Fibroblast of lung (primary cell): ENCODE data around the gene CERKL. TPM values are rescaled to one million over a fixed set of nuclear protein-coding genes. Genes with fewer than 3 reads are reported as not detected.

Experiments
- DNase-seq, 2 donors: peaks; one replicate each; pipeline versions ENCODE4 v3.0.0 to v3.0.0-alpha.2; 2010; ENCODE audit warnings: low read depth in 2 of 2
- H2AFZ ChIP-seq: 2 replicates; pipeline ENCODE4 v1.5.1; 2012; ENCODE audit warnings: low read length, control low read depth, inconsistent platforms
- H3K27ac ChIP-seq: 2 replicates; pipeline ENCODE4 v1.5.1; 2011; ENCODE audit warnings: low read length, control low read depth; ENCODE audit not compliant: insufficient read depth
- H3K27me3 ChIP-seq: 2 replicates; pipeline ENCODE4 v1.5.1; 2011; ENCODE audit warnings: mild to moderate bottlenecking, low read length; ENCODE audit not compliant: control insufficient read depth, insufficient read depth
- H3K36me3 ChIP-seq: 2 replicates; pipeline ENCODE4 v1.5.1; 2011; ENCODE audit warnings: low read length; ENCODE audit not compliant: control insufficient read depth, insufficient read depth
- H3K4me1 ChIP-seq: 2 replicates; pipeline ENCODE4 v1.5.1; 2011; ENCODE audit warnings: low read length; ENCODE audit not compliant: control insufficient read depth, insufficient read depth; ENCODE audit errors: extremely low read depth
- H3K4me2 ChIP-seq: 2 replicates; pipeline ENCODE4 v1.5.1; 2011; ENCODE audit warnings: low read length, control low read depth; ENCODE audit not compliant: insufficient read depth; ENCODE audit errors: extremely low read depth
- H3K4me3 ChIP-seq, 4 experiments: fragments of 200-600 bp in 1 of 4; sonication (generic) in 1 of 4; replicated peaks in 1 of 4; 2 replicates each; pipeline ENCODE4 v1.5.1; 2011 to 2016; ENCODE audit warnings: low read length in 4 of 4, low read depth in 3 of 4, mild to moderate bottlenecking in 3 of 4, control low read depth in 2 of 4, inconsistent platforms in 1 of 4, mixed read lengths in 1 of 4; ENCODE audit not compliant: insufficient read depth in 1 of 4; ENCODE audit errors: control extremely low read depth in 1 of 4
- H3K79me2 ChIP-seq: 2 replicates; pipeline ENCODE4 v1.5.1; 2012; ENCODE audit warnings: mild to moderate bottlenecking, low read length, inconsistent platforms; ENCODE audit not compliant: control insufficient read depth, insufficient read depth
- H3K9ac ChIP-seq: 2 replicates; pipeline ENCODE4 v1.5.1; 2011; ENCODE audit warnings: mild to moderate bottlenecking, low read length, control low read depth; ENCODE audit not compliant: insufficient read depth
- H3K9me3 ChIP-seq: 2 replicates; pipeline ENCODE4 v1.5.1; 2012; ENCODE audit warnings: low read depth, low read length; ENCODE audit not compliant: control insufficient read depth, insufficient read depth
- H4K20me1 ChIP-seq: 2 replicates; pipeline ENCODE4 v1.5.1; 2011; ENCODE audit warnings: low read length; ENCODE audit not compliant: control insufficient read depth, insufficient read depth; ENCODE audit errors: extremely low read depth
- CTCF ChIP-seq, 2 donors: IDR thresholded peaks in 1 of 2; conservative IDR thresholded peaks in 1 of 2; 1 replicate in 1 of 2; 2 replicates in 1 of 2; pipeline ENCODE4 v1.5.1; 2011 to 2012; ENCODE audit warnings: low read length in 2 of 2, control low read depth in 1 of 2, inconsistent platforms in 1 of 2, low read depth in 1 of 2, mild to moderate bottlenecking in 1 of 2
- EZH2 ChIP-seq: IDR thresholded peaks from 2 replicates; pipeline ENCODE4 v1.5.1; 2012; ENCODE audit warnings: low read length, control low read depth, mild to moderate bottlenecking; ENCODE audit errors: missing control alignments
- polyA plus RNA-seq, 2 donors: library from polyadenylated mRNA; depleted of rRNA in 1 of 2; stranded (reverse) in 1 of 2; unstranded in 1 of 2; fragments of >200 nt; gene quantifications; 2 replicates each; pipeline ENCODE4 v1.2.1, GENCODE V29; 2011 to 2012; ENCODE audit warnings: missing spikeins in 1 of 2
- total RNA-seq: library from RNA; depleted of rRNA; stranded (reverse); fragments of >200 nt; gene quantifications from 2 replicates; pipeline ENCODE4 v1.2.1, GENCODE V29; 2014

CERKL gene
- total and polyA plus RNA-seq, 2 donors (not counting 1 experiment from before 2014, with no cell fraction given), result 0.17 TPM; not detected in 1

GRCh38 chr2:181684454-181685149 lies 27.7 kb upstream of the CERKL start:
- DNase-seq, result no peak
- H3K27ac ChIP-seq, result no peak overlapping the region
- peaks cover 3% of the 10 kb centered on the region for H3K4me1 ChIP-seq
- H3K79me2 ChIP-seq, result no peaks in the 10 kb centered on the region
- no peak overlapping the region for H3K4me3 ChIP-seq
- H3K4me2 ChIP-seq, result no peak overlapping the region
- peaks cover 64% of the 10 kb centered on the region for H3K27me3 ChIP-seq
- no peak overlapping the region for H2AFZ ChIP-seq
- H4K20me1 ChIP-seq, result no peaks in the 10 kb centered on the region
- no peaks in the 10 kb centered on the region for H3K36me3 ChIP-seq
- TF ChIP-seq CTCF (conservative IDR thresholded peaks at IDR 0.05 in 1 of 2, IDR thresholded peaks at IDR 0.05 in 1 of 2; ENCODE audit: low read depth in 1 of 2, low read length in 2 of 2), result no peak
- peak; percentile 72 for TF ChIP-seq EZH2
- H3K9ac ChIP-seq, result no peak overlapping the region
- no peaks in the 10 kb centered on the region for H3K9me3 ChIP-seq

DNA sequence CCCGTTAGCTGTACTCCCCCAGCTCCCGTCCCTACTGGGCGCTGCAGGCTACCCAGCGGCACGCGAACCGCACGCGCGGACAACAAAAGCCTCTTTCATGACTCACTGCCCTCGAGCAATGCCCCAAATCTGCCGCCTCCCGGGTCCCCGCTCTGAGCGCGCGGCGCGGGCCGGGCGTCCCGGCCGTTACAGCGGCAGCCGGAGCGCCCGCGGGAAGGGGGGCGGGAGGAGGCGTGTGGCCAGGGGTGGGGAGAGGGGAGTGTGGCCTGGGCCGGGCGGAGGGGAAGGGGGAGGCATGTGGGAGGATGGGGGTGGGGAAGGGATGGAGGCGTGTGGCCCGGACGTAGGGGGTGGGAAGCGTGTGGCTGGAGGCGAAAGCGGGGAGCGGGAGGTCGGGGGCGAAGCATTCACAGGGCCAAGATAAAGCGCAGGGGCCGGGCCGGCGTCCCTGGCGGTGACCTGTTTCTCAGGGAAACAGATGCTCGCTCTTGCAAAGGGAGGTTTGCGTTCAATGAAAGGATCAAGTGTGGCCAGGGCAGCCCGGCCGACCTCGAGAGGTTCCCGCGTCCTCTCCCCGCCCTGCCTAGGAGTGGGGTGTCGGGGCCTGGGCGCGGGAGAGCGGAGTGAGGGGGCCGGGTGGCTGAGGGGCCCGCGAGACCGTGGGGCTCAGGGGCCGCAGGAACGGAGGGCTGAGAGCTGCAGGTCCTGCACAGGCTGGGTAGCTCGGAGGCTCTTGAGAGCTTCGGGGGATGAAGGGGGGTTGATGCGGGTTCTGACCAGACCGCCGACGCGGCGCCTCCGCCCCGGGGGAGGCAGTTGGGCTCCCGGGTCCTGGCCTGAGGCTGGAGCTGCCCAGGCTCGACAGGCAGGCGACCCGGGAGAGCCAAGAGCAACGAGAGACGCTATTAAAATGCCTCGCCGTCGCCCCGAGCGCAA lies 26.9 kb upstream of the CERKL start:
- H3K27me3 ChIP-seq, result peaks cover 71% of the 10 kb centered on the region
- no peak overlapping the region for H3K9ac ChIP-seq
- no peaks in the 10 kb centered on the region for H4K20me1 ChIP-seq
- no peak overlapping the region for H3K4me3 ChIP-seq
- no peaks in the 10 kb centered on the region for H3K79me2 ChIP-seq
- TF ChIP-seq EZH2 (peak; percentile 90), CTCF (conservative IDR thresholded peaks at IDR 0.05 in 1 of 2, IDR thresholded peaks at IDR 0.05 in 1 of 2; ENCODE audit: low read depth in 1 of 2, low read length in 2 of 2) (no peak)
- no peak overlapping the region for H3K27ac ChIP-seq
- DNase-seq, result peak in 1 of 2 donors; percentile 21
- no peak overlapping the region for H3K4me2 ChIP-seq
- no peak overlapping the region for H2AFZ ChIP-seq
- H3K4me1 ChIP-seq, result peaks cover 3% of the 10 kb centered on the region
- H3K36me3 ChIP-seq, result no peaks in the 10 kb centered on the region
- no peaks in the 10 kb centered on the region for H3K9me3 ChIP-seq

DNA sequence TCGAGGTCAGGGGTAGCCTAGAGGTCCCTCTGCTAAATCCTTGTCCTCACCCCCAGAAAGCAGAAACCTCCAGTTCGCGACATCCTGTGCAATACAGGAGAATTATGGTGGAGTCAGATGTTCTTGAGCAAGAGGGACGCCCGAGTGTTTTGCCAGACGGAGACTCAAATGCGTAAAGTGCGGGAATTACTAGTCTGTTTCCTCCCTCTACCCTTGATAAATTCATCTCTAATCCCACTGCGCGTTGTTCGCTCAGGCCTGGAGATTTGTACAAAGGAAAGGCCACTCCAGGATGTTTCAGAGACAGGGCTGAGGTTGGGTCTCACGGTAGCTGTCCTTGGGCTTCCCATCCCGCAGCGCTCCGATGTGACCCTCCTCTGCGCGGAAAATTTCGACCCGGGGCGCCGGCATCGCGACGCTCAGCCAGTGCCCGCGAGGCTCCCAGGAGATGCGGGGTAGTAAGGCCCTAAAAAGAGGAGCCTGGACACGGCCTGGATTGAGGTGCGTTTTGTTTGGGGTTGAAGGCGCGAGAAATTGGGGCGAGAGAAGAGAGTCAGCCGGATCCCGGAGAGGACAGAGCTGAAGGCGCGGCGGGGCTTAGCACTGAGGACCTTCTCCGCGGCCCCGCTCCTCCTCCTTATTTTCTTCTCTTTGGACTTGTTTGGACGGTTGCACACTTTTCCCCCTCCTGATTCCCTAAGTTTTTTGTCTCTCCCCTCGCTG lies 26.1 kb upstream of the CERKL start:
- peaks cover 79% of the 10 kb centered on the region for H3K27me3 ChIP-seq
- H2AFZ ChIP-seq, result no peak overlapping the region
- no peaks in the 10 kb centered on the region for H3K9me3 ChIP-seq
- TF ChIP-seq EZH2 (peak; percentile 96), CTCF (conservative IDR thresholded peaks at IDR 0.05 in 1 of 2, IDR thresholded peaks at IDR 0.05 in 1 of 2; ENCODE audit: low read depth in 1 of 2, low read length in 2 of 2) (no peak)
- no peak overlapping the region for H3K27ac ChIP-seq
- H3K4me1 ChIP-seq, result peaks cover 3% of the 10 kb centered on the region
- no peaks in the 10 kb centered on the region for H4K20me1 ChIP-seq
- no peak overlapping the region for H3K4me3 ChIP-seq
- no peak overlapping the region for H3K4me2 ChIP-seq
- H3K9ac ChIP-seq, result no peak overlapping the region
- no peak for DNase-seq
- H3K36me3 ChIP-seq, result no peaks in the 10 kb centered on the region
- H3K79me2 ChIP-seq, result no peaks in the 10 kb centered on the region
